Gastroesophageal sphincter (tissue), 3 donors: ENCODE results near the gene PSME4.

Experiments used
- POLR2A ChIP-seq, 2 donors: fragments of 450-650 bp; IDR thresholded peaks; one replicate each; pipeline ENCODE4 v1.6.1; 2017; ENCODE audit warnings: antibody characterized with exemption in 2 of 2, mild to moderate bottlenecking in 2 of 2, moderate library complexity in 1 of 2
- TF ChIP-seq, protein P1 (sequence below), 4 experiments: fragments of 200-600 bp in 2 of 4; fragments of 450-650 bp in 2 of 4; sonication (generic) in 1 of 4; IDR thresholded peaks; one replicate each; pipeline ENCODE4 v1.5.1; 2017 to 2019; ENCODE audit warnings: antibody characterized with exemption in 4 of 4, mild to moderate bottlenecking in 2 of 4, moderate library complexity in 2 of 4

- TF ChIP-seq, protein P1, sequence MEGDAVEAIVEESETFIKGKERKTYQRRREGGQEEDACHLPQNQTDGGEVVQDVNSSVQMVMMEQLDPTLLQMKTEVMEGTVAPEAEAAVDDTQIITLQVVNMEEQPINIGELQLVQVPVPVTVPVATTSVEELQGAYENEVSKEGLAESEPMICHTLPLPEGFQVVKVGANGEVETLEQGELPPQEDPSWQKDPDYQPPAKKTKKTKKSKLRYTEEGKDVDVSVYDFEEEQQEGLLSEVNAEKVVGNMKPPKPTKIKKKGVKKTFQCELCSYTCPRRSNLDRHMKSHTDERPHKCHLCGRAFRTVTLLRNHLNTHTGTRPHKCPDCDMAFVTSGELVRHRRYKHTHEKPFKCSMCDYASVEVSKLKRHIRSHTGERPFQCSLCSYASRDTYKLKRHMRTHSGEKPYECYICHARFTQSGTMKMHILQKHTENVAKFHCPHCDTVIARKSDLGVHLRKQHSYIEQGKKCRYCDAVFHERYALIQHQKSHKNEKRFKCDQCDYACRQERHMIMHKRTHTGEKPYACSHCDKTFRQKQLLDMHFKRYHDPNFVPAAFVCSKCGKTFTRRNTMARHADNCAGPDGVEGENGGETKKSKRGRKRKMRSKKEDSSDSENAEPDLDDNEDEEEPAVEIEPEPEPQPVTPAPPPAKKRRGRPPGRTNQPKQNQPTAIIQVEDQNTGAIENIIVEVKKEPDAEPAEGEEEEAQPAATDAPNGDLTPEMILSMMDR (IDR thresholded peaks at IDR 0.05), result no peak
- TF ChIP-seq POLR2A (IDR thresholded peaks at IDR 0.05), result no peak
Measured at GRCh38 chr2:53941749-53942148, 29.0 kb downstream of the PSME4 start.
